IMR-90 (cell line): ENCODE measurements around the gene KCNMA1. TPM values are rescaled to one million over a fixed set of nuclear protein-coding genes. Genes with fewer than 3 reads are reported as not detected.

ENCODE experiments used
- ATAC-seq: fragments of 200-7000 bp; cut with Tn5 transposase; 2 replicates; pipeline ENCODE4 v1.9.1; 2020; ENCODE audit warnings: low read depth, mild to moderate bottlenecking, moderate library complexity
- BruUV-seq: library from RNA; stranded (reverse); fragments of 400-500 nt; replicated peaks from 2 replicates; lab custom pipeline; 2021; lab: Mats Ljungman, UMichigan
- CTCF ChIA-PET: fragments of 300-600 bp; formaldehyde crosslinking; extraction: SDS; loops from one replicate; lab custom pipeline; 2021; ENCODE audit warnings: antibody characterized with exemption; lab: Yijun Ruan, JAX
- POLR2A ChIA-PET: fragments of 300-600 bp; sonication (Branson Sonifier 250); formaldehyde crosslinking; loops from one replicate; lab custom pipeline; 2022; ENCODE audit warnings: antibody characterized with exemption; ENCODE audit not compliant: unreplicated experiment; lab: Charles Lee
- DNase-seq: peaks from one replicate; pipeline ENCODE4 v3.0.0; 2013
- H2AFZ ChIP-seq: replicated peaks from 2 replicates; pipeline ENCODE3; 2013; ENCODE audit warnings: low read length, mild to moderate bottlenecking; ENCODE audit not compliant: poor library complexity
- H2AK5ac ChIP-seq: 2 replicates; pipeline ENCODE4 v1.6.1; 2013; ENCODE audit warnings: low read depth, low read length, inconsistent platforms
- H2AK9ac ChIP-seq: replicated peaks from 2 replicates; pipeline ENCODE3; 2013; ENCODE audit warnings: mild to moderate bottlenecking, low read depth, low read length, moderate library complexity; ENCODE audit not compliant: poor library complexity
- H2BK120ac ChIP-seq: 2 replicates; pipeline ENCODE4 v1.6.1; 2013; ENCODE audit warnings: low read depth, low read length, inconsistent platforms
- H2BK15ac ChIP-seq: 3 replicates; pipeline ENCODE4 v1.6.1; 2013; ENCODE audit warnings: low read depth, low read length, inconsistent platforms
- H2BK20ac ChIP-seq: 2 replicates; pipeline ENCODE4 v1.6.1; 2013; ENCODE audit warnings: low read depth, mild to moderate bottlenecking, inconsistent platforms, low read length, moderate library complexity
- H2BK5ac ChIP-seq: 2 replicates; pipeline ENCODE4 v1.6.1; 2013; ENCODE audit warnings: mild to moderate bottlenecking, low read depth, low read length, inconsistent platforms; ENCODE audit not compliant: poor library complexity, severe bottlenecking
- H3K14ac ChIP-seq: replicated peaks from 2 replicates; pipeline ENCODE4 v1.6.1; 2013; ENCODE audit warnings: low read depth, low read length, inconsistent platforms
- H3K18ac ChIP-seq: 2 replicates; pipeline ENCODE4 v1.6.1; 2013; ENCODE audit warnings: low read depth, low read length, control low read depth
- H3K23ac ChIP-seq: 2 replicates; pipeline ENCODE4 v1.6.1; 2013; ENCODE audit warnings: low read depth, low read length, inconsistent platforms
- H3K27ac ChIP-seq: 2 replicates; pipeline ENCODE4 v1.5.1; 2013; ENCODE audit warnings: mild to moderate bottlenecking, control low read depth, low read length; ENCODE audit not compliant: insufficient read depth
- H3K27me3 ChIP-seq: 2 replicates; pipeline ENCODE4 v1.6.1; 2013; ENCODE audit warnings: low read length; ENCODE audit not compliant: control insufficient read depth, insufficient read depth
- H3K36me3 ChIP-seq: 2 replicates; pipeline ENCODE4 v1.6.1; 2013; ENCODE audit warnings: low read length, mixed read lengths; ENCODE audit not compliant: control insufficient read depth, insufficient read depth
- H3K4ac ChIP-seq: 2 replicates; pipeline ENCODE4 v1.6.1; 2013; ENCODE audit warnings: low read depth, low read length, inconsistent platforms
- H3K4me1 ChIP-seq: 2 replicates; pipeline ENCODE4 v1.6.1; 2013; ENCODE audit warnings: low read length, mixed read lengths; ENCODE audit not compliant: control insufficient read depth, insufficient read depth
- H3K4me2 ChIP-seq: 2 replicates; pipeline ENCODE4 v1.6.1; 2013; ENCODE audit warnings: low read depth, mild to moderate bottlenecking, control low read depth, low read length, moderate library complexity
- H3K4me3 ChIP-seq: 2 replicates; pipeline ENCODE4 v1.5.1; 2013; ENCODE audit warnings: low read depth, mild to moderate bottlenecking, control low read depth, low read length, moderate library complexity; ENCODE audit not compliant: insufficient read depth
- H3K56ac ChIP-seq: 2 replicates; pipeline ENCODE4 v1.6.1; 2013; ENCODE audit warnings: low read length, inconsistent platforms; ENCODE audit not compliant: insufficient read depth; ENCODE audit errors: extremely low read depth
- H3K79me1 ChIP-seq, 2 experiments: 2 replicates each; pipeline ENCODE4 v1.6.1; 2013; ENCODE audit warnings: low read length in 2 of 2, inconsistent platforms in 1 of 2, low read depth in 1 of 2
- H3K9ac ChIP-seq: 2 replicates; pipeline ENCODE4 v1.6.1; 2013; ENCODE audit warnings: low read depth, low read length, control low read depth
- H3K9me1 ChIP-seq: 2 replicates; pipeline ENCODE4 v1.6.1; 2013; ENCODE audit warnings: low read length, inconsistent platforms; ENCODE audit not compliant: insufficient read depth
- H3K9me3 ChIP-seq: 2 replicates; pipeline ENCODE4 v1.6.1; 2013; ENCODE audit warnings: low read length; ENCODE audit not compliant: control insufficient read depth, insufficient read depth
- H4K20me1 ChIP-seq: 2 replicates; pipeline ENCODE4 v1.6.1; 2013; ENCODE audit warnings: low read length, inconsistent platforms; ENCODE audit not compliant: insufficient read depth
- H4K5ac ChIP-seq: 2 replicates; pipeline ENCODE4 v1.6.1; 2013; ENCODE audit warnings: mild to moderate bottlenecking, low read depth, low read length, control low read depth
- H4K8ac ChIP-seq, 2 experiments: 2 replicates each; pipeline ENCODE4 v1.6.1; 2013; ENCODE audit warnings: low read depth in 2 of 2, low read length in 2 of 2, control low read depth in 1 of 2, inconsistent platforms in 1 of 2
- H4K91ac ChIP-seq: 2 replicates; pipeline ENCODE4 v1.6.1; 2013; ENCODE audit warnings: low read depth, low read length, inconsistent platforms; ENCODE audit not compliant: insufficient read depth
- BHLHE40 ChIP-seq: fragments of 150-350 bp; IDR thresholded peaks from 2 replicates; pipeline ENCODE4 v1.6.1; 2016; ENCODE audit warnings: mild to moderate bottlenecking, low read depth, low read length
- CEBPB ChIP-seq: IDR thresholded peaks from 2 replicates; pipeline ENCODE4 v1.6.1; 2012; ENCODE audit warnings: low read depth, low read length, improper control_type of control experiment
- CHD1 ChIP-seq: IDR thresholded peaks from 2 replicates; pipeline ENCODE4 v1.6.1; 2012; ENCODE audit warnings: low read depth, low read length, improper control_type of control experiment
- FOS ChIP-seq: fragments of 150-350 bp; IDR thresholded peaks from 2 replicates; pipeline ENCODE4 v1.6.1; 2016; ENCODE audit warnings: low read depth, low read length
- MAFK ChIP-seq: IDR thresholded peaks from 2 replicates; pipeline ENCODE4 v1.6.1; 2012; ENCODE audit warnings: low read depth, low read length, improper control_type of control experiment
- MAZ ChIP-seq: IDR thresholded peaks from 2 replicates; pipeline ENCODE4 v1.6.1; 2012; ENCODE audit warnings: low read depth, mild to moderate bottlenecking, low read length, improper control_type of control experiment, moderate library complexity, borderline replicate concordance
- MXI1 ChIP-seq: IDR thresholded peaks from 2 replicates; pipeline ENCODE4 v1.6.1; 2012; ENCODE audit warnings: low read depth, mild to moderate bottlenecking, low read length, moderate library complexity, borderline replicate concordance
- NFE2L2 ChIP-seq: fragments of 150-350 bp; IDR thresholded peaks from 2 replicates; pipeline ENCODE4 v1.6.1; 2016; ENCODE audit warnings: low read depth, mild to moderate bottlenecking, low read length
- POLR2A ChIP-seq: IDR thresholded peaks from 2 replicates; pipeline ENCODE4 v1.6.1; 2012; ENCODE audit warnings: mild to moderate bottlenecking, low read depth, low read length
- RAD21 ChIP-seq: IDR thresholded peaks from 2 replicates; pipeline ENCODE4 v1.6.1; 2012; ENCODE audit warnings: low read length, improper control_type of control experiment
- RCOR1 ChIP-seq: IDR thresholded peaks from 2 replicates; pipeline ENCODE4 v1.6.1; 2012; ENCODE audit warnings: mild to moderate bottlenecking, low read length, improper control_type of control experiment; ENCODE audit not compliant: insufficient replicate concordance
- RFX5 ChIP-seq: IDR thresholded peaks from 2 replicates; pipeline ENCODE4 v1.8.0; 2012; ENCODE audit warnings: low read depth, mild to moderate bottlenecking, low read length, moderate library complexity
- SMC3 ChIP-seq: fragments of 150-350 bp; IDR thresholded peaks from 2 replicates; pipeline ENCODE4 v1.6.1; 2016; ENCODE audit warnings: low read depth, mild to moderate bottlenecking, antibody characterized with exemption, low read length, moderate library complexity
- WGBS, 2 experiments: methylation state at CpG; one replicate each; pipeline versions ENCODE4 v1.1.5 to v1.1.7; 2013; ENCODE audit warnings: missing lambda C conversion rate in 2 of 2; ENCODE audit not compliant: insufficient read length in 1 of 2; ENCODE audit errors: extremely low coverage in 2 of 2; 5-methylcytosine and 5-hydroxymethylcytosine counted together
- dilution Hi-C: fragments of 300-500 bp; cut with HindIII; formaldehyde crosslinking; loops from one replicate; pipeline ENCODE4 v1.14.3; 2018; ENCODE audit warnings: low sequenced_read_pairs; ENCODE audit not compliant: unreplicated experiment
- in situ Hi-C: fragments of 300-500 bp; cut with MboI; formaldehyde crosslinking; loops from 3 replicates; pipeline ENCODE4 v1.14.3; 2019; ENCODE audit warnings: low sequenced_read_pairs, inconsistent platforms, mixed read lengths
- intact Hi-C: fragments of 100-400 bp; cut with micrococcal nuclease; formaldehyde crosslinking; loops from 2 replicates; pipeline ENCODE4 v1.10.0; 2022
- polyA plus RNA-seq, 3 experiments: library from polyadenylated mRNA; depleted of rRNA; stranded (reverse); fragments of >200 nt; gene quantifications; 2 replicates each; pipeline ENCODE4 v1.2.3, GENCODE V29; 2012; ENCODE audit warnings: low replicate concordance in 1 of 3
- total RNA-seq: library from RNA; depleted of rRNA; stranded (reverse); fragments of >200 nt; gene quantifications from 2 replicates; pipeline ENCODE4 v1.2.3, GENCODE V29; 2012
- TF ChIP-seq, protein P1 (sequence below): fragments of 150-350 bp; IDR thresholded peaks from 2 replicates; pipeline ENCODE4 v1.6.1; 2017; ENCODE audit warnings: mild to moderate bottlenecking, antibody characterized with exemption, low read length, low read depth
- TF ChIP-seq, protein P2 (sequence below): fragments of 150-350 bp; IDR thresholded peaks from 2 replicates; pipeline ENCODE4 v1.6.1; 2016; ENCODE audit warnings: low read depth, mild to moderate bottlenecking, low read length, moderate library complexity, borderline replicate concordance
- TF ChIP-seq, protein P3 (sequence below): conservative IDR thresholded peaks from 2 replicates; pipeline ENCODE4 v1.5.1; 2012; ENCODE audit warnings: mild to moderate bottlenecking, low read depth, low read length, improper control_type of control experiment

KCNMA1 gene
- total and polyA plus RNA-seq, 2 of the 4 experiments (the other 2 are of a cell fraction) = 25.6 to 29.6 TPM

DNA sequence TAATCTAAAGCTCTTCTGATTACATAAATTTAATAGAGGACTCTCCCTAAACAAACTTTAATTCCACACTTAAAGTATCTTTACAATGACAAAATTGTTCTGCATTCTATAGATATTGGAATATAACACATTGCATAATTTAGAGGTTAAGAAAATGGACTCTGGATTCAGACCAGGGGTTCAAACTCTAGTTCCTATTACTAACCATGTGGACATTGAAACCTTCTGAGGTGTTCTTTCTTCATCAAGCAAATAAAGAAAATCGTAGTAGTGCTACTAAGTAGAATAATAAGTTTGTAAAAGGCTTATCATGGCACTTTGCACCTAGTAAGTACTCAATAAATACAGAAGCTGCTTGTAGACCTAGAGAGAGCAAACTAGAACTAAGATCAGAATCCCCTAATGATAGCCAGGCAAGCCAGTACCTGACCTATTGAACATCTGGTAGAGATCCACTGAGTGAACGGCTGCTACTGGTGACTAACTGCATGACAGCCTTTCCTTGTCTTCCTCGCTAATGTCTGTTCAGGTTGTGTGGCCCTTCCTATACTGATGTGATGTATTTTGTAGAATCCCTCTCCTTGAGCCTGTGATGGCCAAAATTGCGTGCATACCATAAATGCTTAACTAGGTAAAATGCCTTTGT is 430.3 kb downstream of the KCNMA1 start:
- Histone ChIP-seq H3K18ac (no peak overlapping the region), H3K27me3 (no peaks in the 10 kb centered on the region), H3K14ac (no peak overlapping the region), H3K9me3 (no peaks in the 10 kb centered on the region), H3K79me1 (no peaks in the 10 kb centered on the region), H3K23ac (no peak overlapping the region), H3K56ac (no peak overlapping the region), H3K4me2 (no peak overlapping the region), H4K5ac (no peak overlapping the region), H3K36me3 (no peaks in the 10 kb centered on the region), H2BK120ac (no peak overlapping the region), H2AFZ (no peak overlapping the region), H3K4me3 (no peak overlapping the region), H3K4me1 (no peaks in the 10 kb centered on the region), H2BK15ac (no peak overlapping the region), H4K20me1 (no peaks in the 10 kb centered on the region), H3K9me1 (no peaks in the 10 kb centered on the region), H3K9ac (no peak overlapping the region), H2AK9ac (no peak overlapping the region), H2BK20ac (no peak overlapping the region), H4K91ac (no peak overlapping the region), H2AK5ac (no peak overlapping the region), H3K4ac (no peak overlapping the region), H3K27ac (no peak overlapping the region), H2BK5ac (no peak overlapping the region), H4K8ac (no peak overlapping the region)
- DNase-seq = no peak
- in situ Hi-C loops = no loop called here
- POLR2A ChIA-PET = no interaction called here
- no CpG with 5 or more reads among the region's 4 CpGs for WGBS, 2 experiments
- TF ChIP-seq NFE2L2 (no peak), SMC3 (no peak), FOS (no peak), CEBPB (no peak), RAD21 (no peak), RCOR1 (no peak), RFX5 (no peak), CHD1 (no peak), MAZ (no peak), POLR2A (no peak), BHLHE40 (no peak), MXI1 (no peak), MAFK (no peak)
- TF ChIP-seq, protein P1, sequence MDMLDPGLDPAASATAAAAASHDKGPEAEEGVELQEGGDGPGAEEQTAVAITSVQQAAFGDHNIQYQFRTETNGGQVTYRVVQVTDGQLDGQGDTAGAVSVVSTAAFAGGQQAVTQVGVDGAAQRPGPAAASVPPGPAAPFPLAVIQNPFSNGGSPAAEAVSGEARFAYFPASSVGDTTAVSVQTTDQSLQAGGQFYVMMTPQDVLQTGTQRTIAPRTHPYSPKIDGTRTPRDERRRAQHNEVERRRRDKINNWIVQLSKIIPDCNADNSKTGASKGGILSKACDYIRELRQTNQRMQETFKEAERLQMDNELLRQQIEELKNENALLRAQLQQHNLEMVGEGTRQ = no peak
- TF ChIP-seq, protein P2, sequence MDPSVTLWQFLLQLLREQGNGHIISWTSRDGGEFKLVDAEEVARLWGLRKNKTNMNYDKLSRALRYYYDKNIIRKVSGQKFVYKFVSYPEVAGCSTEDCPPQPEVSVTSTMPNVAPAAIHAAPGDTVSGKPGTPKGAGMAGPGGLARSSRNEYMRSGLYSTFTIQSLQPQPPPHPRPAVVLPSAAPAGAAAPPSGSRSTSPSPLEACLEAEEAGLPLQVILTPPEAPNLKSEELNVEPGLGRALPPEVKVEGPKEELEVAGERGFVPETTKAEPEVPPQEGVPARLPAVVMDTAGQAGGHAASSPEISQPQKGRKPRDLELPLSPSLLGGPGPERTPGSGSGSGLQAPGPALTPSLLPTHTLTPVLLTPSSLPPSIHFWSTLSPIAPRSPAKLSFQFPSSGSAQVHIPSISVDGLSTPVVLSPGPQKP = no peak
- TF ChIP-seq, protein P3, sequence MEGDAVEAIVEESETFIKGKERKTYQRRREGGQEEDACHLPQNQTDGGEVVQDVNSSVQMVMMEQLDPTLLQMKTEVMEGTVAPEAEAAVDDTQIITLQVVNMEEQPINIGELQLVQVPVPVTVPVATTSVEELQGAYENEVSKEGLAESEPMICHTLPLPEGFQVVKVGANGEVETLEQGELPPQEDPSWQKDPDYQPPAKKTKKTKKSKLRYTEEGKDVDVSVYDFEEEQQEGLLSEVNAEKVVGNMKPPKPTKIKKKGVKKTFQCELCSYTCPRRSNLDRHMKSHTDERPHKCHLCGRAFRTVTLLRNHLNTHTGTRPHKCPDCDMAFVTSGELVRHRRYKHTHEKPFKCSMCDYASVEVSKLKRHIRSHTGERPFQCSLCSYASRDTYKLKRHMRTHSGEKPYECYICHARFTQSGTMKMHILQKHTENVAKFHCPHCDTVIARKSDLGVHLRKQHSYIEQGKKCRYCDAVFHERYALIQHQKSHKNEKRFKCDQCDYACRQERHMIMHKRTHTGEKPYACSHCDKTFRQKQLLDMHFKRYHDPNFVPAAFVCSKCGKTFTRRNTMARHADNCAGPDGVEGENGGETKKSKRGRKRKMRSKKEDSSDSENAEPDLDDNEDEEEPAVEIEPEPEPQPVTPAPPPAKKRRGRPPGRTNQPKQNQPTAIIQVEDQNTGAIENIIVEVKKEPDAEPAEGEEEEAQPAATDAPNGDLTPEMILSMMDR = no peak
- dilution Hi-C loops = no loop called here
- BruUV-seq = no TSS peak
- CTCF ChIA-PET = no interaction called here
- intact Hi-C loops = no loop called here
- ATAC-seq = no peak
